ENCODE data around the gene WDR53. TPM values are rescaled to one million over a fixed set of nuclear protein-coding genes. Genes with fewer than 3 reads are reported as not detected.

Gene WDR53
- total RNA-seq = 7.5 and 10.0 TPM in 2 replicates

GRCh38 chr3:196568246-196569002 lies at the start of gene WDR53, which contains the start of gene FBXO45:
Gene WDR53, minus strand, starts transcription at chr3:196568554. Its CDS starts 7,079 bp downstream, at chr3:196561475.
Gene FBXO45, plus strand, starts transcription at chr3:196568660. Its CDS starts 325 bp downstream, at chr3:196568985.

GRCh38 chr3:196514913-196515621 lies 53.3 kb downstream of the WDR53 start, which contains the start of gene SMCO1:
Gene SMCO1, minus strand, starts transcription at chr3:196515346. Its CDS starts 137 bp downstream, at chr3:196515209.

Other genes starting within 250 kb of the WDR53 start
- gene TM4SF19, start 230.2 kb downstream of the WDR53 start, total RNA-seq = not detected in 2 replicates
- 16.1 and 16.6 TPM in 2 replicates for gene UBXN7, start 136.1 kb downstream of the WDR53 start, total RNA-seq
- 17.4 and 22.2 TPM in 2 replicates for gene RNF168, start 64.8 kb downstream of the WDR53 start, total RNA-seq
- not detected in 2 replicates for gene SMCO1, start 53.2 kb downstream of the WDR53 start, total RNA-seq
- gene FBXO45, start 106 bp upstream of the WDR53 start, total RNA-seq = 7.1 and 8.7 TPM in 2 replicates
- gene NRROS, start 71.1 kb upstream of the WDR53 start, total RNA-seq = 2.9 and 3.5 TPM in 2 replicates
- gene CEP19, start 143.7 kb upstream of the WDR53 start, total RNA-seq = 3.3 and 3.7 TPM in 2 replicates
- 27.1 and 28.8 TPM in 2 replicates for gene PIGX, start 143.8 kb upstream of the WDR53 start, total RNA-seq
- gene PAK2, start 171.3 kb upstream of the WDR53 start, total RNA-seq = 38.0 and 68.6 TPM in 2 replicates